OCI-LY3 (cell line): ENCODE measurements around the gene ELANE.

Experiments used
- H2AFZ ChIP-seq: fragments of 200-600, 300-600 bp; shearing (Covaris generic); 2 replicates; pipeline ENCODE4 v1.6.0; 2014; ENCODE audit warnings: antibody characterized with exemption, low read depth, low read length
- H3K27ac ChIP-seq: fragments of 200-600, 300-600 bp; sonication (generic); 2 replicates; pipeline ENCODE4 v1.5.1; 2014; ENCODE audit warnings: mild to moderate bottlenecking, low read length, moderate library complexity, mixed read lengths
- H3K27me3 ChIP-seq: fragments of 200-600, 300-600 bp; sonication (generic); 2 replicates; pipeline ENCODE4 v1.6.1; 2014; ENCODE audit warnings: low read depth, low read length, mixed read lengths
- H3K36me3 ChIP-seq: fragments of 200-600, 300-600 bp; sonication (generic); replicated peaks from 2 replicates; pipeline ENCODE3; 2014; ENCODE audit warnings: low read depth, low read length, mixed read lengths
- H3K4me1 ChIP-seq: fragments of 300-600, 200-600 bp; sonication (generic); 2 replicates; pipeline ENCODE4 v1.6.1; 2014; ENCODE audit warnings: low read length, mixed read lengths
- H3K4me2 ChIP-seq: fragments of 200-600, 300-600 bp; sonication (generic); 2 replicates; pipeline ENCODE4 v1.6.1; 2014; ENCODE audit warnings: low read length, mixed read lengths
- H3K4me3 ChIP-seq: fragments of 300-600, 200-600 bp; sonication (generic); 2 replicates; pipeline ENCODE4 v1.5.1; 2014; ENCODE audit warnings: antibody characterized with exemption, mild to moderate bottlenecking, low read length, moderate library complexity
- H3K79me2 ChIP-seq: fragments of 300-600, 200-600 bp; shearing (Covaris generic); 2 replicates; pipeline ENCODE4 v1.6.1; 2014; ENCODE audit warnings: mild to moderate bottlenecking, low read length, mixed read lengths
- H3K9ac ChIP-seq: fragments of 300-600, 200-600 bp; shearing (Covaris generic); 2 replicates; pipeline ENCODE4 v1.6.0; 2014; ENCODE audit warnings: mild to moderate bottlenecking, low read length, moderate library complexity
- H3K9me3 ChIP-seq: fragments of 200-600, 300-600 bp; shearing (Covaris generic); 2 replicates; pipeline ENCODE4 v1.6.1; 2014; ENCODE audit warnings: low read length, mixed read lengths; ENCODE audit not compliant: insufficient read depth
- H4K20me1 ChIP-seq: fragments of 200-600, 300-600 bp; sonication (generic); 2 replicates; pipeline ENCODE4 v1.6.1; 2016; ENCODE audit warnings: low read length, mixed read lengths; ENCODE audit not compliant: insufficient read depth
- CTCF ChIP-seq: fragments of 200-600, 300-600 bp; sonication (generic); IDR thresholded peaks from 2 replicates; pipeline ENCODE4 v1.5.1; 2014; ENCODE audit warnings: antibody characterized with exemption, low read length, low read depth
- EZH2phosphoT487 ChIP-seq: fragments of 200-600 bp; shearing (Covaris generic); IDR thresholded peaks from 2 replicates; pipeline ENCODE4 v1.6.1; 2018; ENCODE audit warnings: antibody characterized with exemption, mixed run types, low read depth

Gene ELANE

GRCh38 chr19:843180-843835 is 8.8 kb upstream of the ELANE start:
- Histone ChIP-seq H3K4me1 (peaks cover 19% of the 10 kb centered on the region), H3K9ac (no peak overlapping the region), H4K20me1 (no peaks in the 10 kb centered on the region), H3K36me3 (no peaks in the 10 kb centered on the region), H3K4me2 (no peak overlapping the region), H3K9me3 (no peaks in the 10 kb centered on the region), H3K27me3 (peaks cover 11% of the 10 kb centered on the region), H3K4me3 (no peak overlapping the region), H3K79me2 (no peaks in the 10 kb centered on the region), H2AFZ (no peak overlapping the region), H3K27ac (no peak overlapping the region)
- no peak for TF ChIP-seq EZH2phosphoT487
- TF ChIP-seq CTCF, result no peak

GRCh38 chr19:843836-844545 is 8.1 kb upstream of the ELANE start:
- Histone ChIP-seq H3K4me3 (peak overlapping the region; percentile 48), H3K9me3 (no peaks in the 10 kb centered on the region), H3K4me1 (peaks cover 19% of the 10 kb centered on the region), H4K20me1 (no peaks in the 10 kb centered on the region), H2AFZ (peak overlapping the region; percentile 87; the same call in 1 of the 2 replicates), H3K27ac (no peak overlapping the region), H3K79me2 (no peaks in the 10 kb centered on the region), H3K4me2 (peak overlapping the region; percentile 84), H3K27me3 (peaks cover 14% of the 10 kb centered on the region), H3K9ac (peak overlapping the region; percentile 45; the same call in 1 of the 2 replicates), H3K36me3 (no peaks in the 10 kb centered on the region)
- TF ChIP-seq CTCF (no peak), EZH2phosphoT487 (no peak)

- H4K20me1 ChIP-seq, result no peaks in the 10 kb centered on the region
- peak overlapping the region; percentile 87 for H2AFZ ChIP-seq
- H3K9ac ChIP-seq, result peak overlapping the region; percentile 45; the same call in 1 of the 2 replicates
- TF ChIP-seq CTCF (no peak), EZH2phosphoT487 (no peak)
- H3K9me3 ChIP-seq, result no peaks in the 10 kb centered on the region
- H3K4me3 ChIP-seq, result peak overlapping the region; percentile 48
- peaks cover 19% of the 10 kb centered on the region for H3K4me1 ChIP-seq
- no peak overlapping the region for H3K27ac ChIP-seq
- H3K79me2 ChIP-seq, result no peaks in the 10 kb centered on the region
- H3K36me3 ChIP-seq, result no peaks in the 10 kb centered on the region
- H3K27me3 ChIP-seq, result peaks cover 19% of the 10 kb centered on the region
- H3K4me2 ChIP-seq, result peak overlapping the region; percentile 84
Measured at GRCh38 chr19:844546-844971, 7.5 kb upstream of the ELANE start.

GRCh38 chr19:845707-846521 is 6.2 kb upstream of the ELANE start:
- H3K9ac ChIP-seq, result no peak overlapping the region
- H3K27ac ChIP-seq, result no peak overlapping the region
- H4K20me1 ChIP-seq, result no peaks in the 10 kb centered on the region
- H3K4me2 ChIP-seq, result peak overlapping the region; percentile 84
- H3K79me2 ChIP-seq, result no peaks in the 10 kb centered on the region
- no peaks in the 10 kb centered on the region for H3K36me3 ChIP-seq
- peak overlapping the region; percentile 46 for H3K4me3 ChIP-seq
- no peak overlapping the region for H2AFZ ChIP-seq
- H3K9me3 ChIP-seq, result no peaks in the 10 kb centered on the region
- peaks cover 19% of the 10 kb centered on the region for H3K4me1 ChIP-seq
- H3K27me3 ChIP-seq, result peaks cover 20% of the 10 kb centered on the region
- no peak for TF ChIP-seq EZH2phosphoT487
- no peak for TF ChIP-seq CTCF
